Measurements from ENCODE around the gene CHD6.

DNA sequence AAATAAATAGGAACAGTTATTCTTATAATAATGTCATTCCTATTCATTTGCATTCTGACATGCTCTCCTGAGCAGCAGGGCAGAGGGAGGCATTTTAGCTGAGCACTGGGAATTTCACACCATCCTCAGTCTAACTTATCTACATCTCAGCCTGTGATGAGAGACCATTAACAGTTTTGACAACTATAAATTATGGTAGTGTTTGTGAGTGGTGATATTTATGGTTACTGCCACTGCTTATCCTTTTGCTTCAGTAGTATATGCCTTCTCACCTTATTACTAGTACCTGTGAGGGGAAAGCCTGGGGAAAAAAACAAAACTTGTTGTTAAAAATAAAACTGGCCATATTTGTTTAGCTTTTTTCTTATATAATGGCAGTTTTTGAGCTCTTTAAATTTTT is 17.0 kb upstream of the CHD6 start:
- no peak for TF ChIP-seq POLR2A (IDR thresholded peaks at IDR 0.05; ENCODE audit: low read depth, low read length)
- no peak for TF ChIP-seq POLR2AphosphoS5 (IDR thresholded peaks at IDR 0.05; ENCODE audit: low read depth, low read length)

All from GM12892 (cell line).